ENCODE results near the gene DPP7.
A peak's percentile ranks its signal among the peaks of the same experiment; 100 is the strongest.

The DPP7 gene

DNA sequence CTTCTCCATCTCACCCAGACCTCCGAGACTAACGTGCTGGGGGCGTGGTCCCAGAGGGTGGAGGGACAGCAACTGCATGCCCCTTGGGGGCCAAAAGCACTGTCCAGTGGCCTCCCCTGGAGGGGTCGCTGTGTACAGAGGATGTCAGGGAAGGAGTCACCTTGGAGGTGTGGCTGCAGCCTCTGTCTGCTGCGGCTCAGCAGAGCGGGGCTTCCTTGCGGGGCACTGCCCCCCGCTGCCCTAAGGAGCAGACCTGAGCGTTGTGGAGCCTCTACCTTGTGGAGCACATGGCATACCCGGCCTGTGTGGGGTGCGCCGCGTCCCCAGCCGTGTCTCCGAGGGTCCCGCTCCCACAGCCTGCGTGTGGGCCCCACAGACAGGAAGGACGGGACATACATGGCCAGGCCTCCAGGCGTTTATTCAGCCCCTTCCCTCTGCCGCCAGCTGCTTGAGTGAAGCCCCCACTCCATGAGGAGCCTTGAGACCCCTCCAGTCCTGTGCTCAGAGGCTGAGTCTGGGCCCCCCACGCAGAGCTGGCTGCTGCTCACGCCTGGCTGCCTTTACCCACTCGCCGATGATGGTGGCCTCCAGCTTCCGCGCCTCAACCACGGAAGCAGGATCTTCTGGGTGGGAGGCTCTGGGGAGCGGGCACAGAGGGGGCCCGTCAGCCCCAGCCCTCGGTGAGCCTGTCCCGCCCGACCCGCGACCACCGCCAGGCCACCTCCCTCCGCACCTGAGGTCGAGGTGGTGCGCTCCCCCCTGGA lies 4.2 kb downstream of the DPP7 start:
- DNase-seq = no peak

DNA sequence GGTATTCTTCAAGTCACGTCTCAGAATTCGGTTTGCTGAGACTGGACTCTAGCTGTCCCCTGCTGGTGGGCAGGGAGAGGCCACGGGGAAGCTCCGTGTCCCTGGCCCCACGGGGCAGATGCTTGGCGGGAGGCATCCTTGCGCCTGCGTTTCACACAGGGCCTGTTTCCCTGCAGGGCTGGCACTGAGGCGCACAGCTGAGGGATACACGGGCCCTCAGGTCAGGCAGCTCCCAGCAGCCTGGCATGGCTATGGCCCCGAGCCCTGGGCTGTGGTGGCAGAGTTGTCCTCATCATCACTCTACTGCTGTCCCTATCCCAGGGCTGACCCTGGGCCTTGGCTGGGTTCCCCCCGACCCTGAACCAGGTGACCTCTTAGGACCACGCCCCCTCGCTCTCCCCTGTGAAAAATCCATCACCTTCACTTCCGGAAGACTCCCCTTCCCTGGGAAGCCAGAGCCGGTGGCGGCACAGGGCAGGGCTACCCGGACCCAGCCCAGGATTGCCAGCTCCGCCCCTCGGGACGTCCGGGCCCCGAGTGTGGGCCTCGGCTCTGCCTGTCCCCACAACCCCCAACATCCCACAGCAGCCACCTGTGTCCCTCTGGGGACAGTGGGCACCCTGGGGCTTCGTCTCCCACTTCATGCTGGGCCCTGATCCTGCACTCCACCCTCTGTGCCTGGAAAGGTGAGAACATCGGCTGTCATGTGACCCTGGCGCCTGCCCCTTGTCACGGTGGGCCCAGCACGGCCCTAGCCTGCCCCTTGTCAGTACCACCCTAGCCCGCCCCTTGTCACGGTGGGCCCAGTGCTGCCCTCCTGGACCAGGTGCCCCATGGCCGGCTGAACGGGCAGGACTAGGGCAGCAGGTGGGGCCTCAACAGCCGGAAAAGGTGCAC lies 5.0 kb downstream of the DPP7 start:
- peak; percentile 5 for DNase-seq

DNA sequence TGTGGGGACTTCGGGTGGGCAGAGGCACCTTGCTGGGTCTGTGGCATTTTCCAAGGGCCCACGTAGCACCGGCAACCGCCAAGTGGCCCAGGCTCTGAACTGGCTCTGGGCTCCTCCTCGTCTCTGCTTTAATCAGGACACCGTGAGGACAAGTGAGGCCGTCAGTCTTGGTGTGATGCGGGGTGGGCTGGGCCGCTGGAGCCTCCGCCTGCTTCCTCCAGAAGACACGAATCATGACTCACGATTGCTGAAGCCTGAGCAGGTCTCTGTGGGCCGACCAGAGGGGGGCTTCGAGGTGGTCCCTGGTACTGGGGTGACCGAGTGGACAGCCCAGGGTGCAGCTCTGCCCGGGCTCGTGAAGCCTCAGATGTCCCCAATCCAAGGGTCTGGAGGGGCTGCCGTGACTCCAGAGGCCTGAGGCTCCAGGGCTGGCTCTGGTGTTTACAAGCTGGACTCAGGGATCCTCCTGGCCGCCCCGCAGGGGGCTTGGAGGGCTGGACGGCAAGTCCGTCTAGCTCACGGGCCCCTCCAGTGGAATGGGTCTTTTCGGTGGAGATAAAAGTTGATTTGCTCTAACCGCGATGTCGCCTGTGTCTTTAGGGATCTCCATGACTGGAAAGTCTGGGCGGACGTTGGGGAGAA lies 5.8 kb downstream of the DPP7 start:
- peak; percentile 11 for DNase-seq

- DNase-seq = peak; percentile 11
Measured at GRCh38 chr9:137107982-137108381, 6.6 kb downstream of the DPP7 start.

DNA sequence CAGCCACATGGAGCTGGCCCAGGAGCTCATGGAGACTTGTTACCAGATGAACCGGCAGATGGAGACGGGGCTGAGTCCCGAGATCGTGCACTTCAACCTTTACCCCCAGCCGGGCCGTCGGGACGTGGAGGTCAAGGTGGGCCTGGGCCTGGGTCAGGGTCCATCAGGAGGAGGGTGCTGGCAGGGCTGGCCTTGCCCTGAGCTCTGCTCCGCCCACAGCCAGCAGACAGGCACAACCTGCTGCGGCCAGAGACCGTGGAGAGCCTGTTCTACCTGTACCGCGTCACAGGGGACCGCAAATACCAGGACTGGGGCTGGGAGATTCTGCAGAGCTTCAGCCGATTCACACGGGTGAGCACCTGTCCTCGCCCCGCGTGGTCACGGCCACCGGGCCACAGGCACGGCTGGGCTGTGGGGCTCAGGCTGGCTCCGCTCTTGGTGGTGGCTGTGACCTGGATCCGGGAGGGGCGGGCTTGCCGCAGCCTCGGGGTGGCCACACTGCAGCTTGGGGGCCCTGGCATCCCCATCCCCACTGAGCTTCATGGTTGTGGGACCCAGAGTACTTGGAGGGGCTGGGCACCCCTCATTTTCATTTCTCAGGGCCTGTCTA lies 7.1 kb downstream of the DPP7 start:
- DNase-seq = no peak

DNA sequence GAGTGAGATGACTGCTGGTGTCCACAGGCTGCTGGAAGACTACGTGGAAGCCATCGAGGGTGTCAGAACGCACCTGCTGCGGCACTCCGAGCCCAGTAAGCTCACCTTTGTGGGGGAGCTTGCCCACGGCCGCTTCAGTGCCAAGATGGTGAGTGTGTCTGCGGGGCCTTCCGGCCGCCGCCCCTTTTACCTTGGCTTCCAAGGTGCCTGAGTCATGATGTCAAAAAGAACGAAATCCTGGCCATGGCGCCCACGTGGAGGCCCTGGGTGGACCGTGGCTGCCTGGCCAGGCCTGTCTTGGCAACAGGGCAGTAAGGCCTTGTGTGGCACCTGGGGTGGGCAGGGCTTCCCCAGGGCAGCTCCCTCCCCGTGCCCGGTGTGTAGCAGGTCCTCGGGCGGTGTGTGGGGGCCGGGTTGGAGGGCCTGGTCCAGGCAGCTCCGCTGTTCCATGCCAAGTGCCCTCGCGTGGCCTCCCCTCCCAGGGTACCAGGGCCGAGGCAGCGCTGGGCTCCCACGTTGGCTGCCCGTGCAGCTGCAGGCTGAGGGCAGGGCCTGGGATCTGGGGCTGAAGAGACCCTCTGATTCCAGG lies 7.8 kb downstream of the DPP7 start:
- DNase-seq = no peak

GRCh38 chr9:137105814-137106661 lies 8.5 kb downstream of the DPP7 start:
- no peak for DNase-seq

GRCh38 chr9:137103206-137103999 lies 11.1 kb downstream of the DPP7 start:
- no peak for DNase-seq

DNA sequence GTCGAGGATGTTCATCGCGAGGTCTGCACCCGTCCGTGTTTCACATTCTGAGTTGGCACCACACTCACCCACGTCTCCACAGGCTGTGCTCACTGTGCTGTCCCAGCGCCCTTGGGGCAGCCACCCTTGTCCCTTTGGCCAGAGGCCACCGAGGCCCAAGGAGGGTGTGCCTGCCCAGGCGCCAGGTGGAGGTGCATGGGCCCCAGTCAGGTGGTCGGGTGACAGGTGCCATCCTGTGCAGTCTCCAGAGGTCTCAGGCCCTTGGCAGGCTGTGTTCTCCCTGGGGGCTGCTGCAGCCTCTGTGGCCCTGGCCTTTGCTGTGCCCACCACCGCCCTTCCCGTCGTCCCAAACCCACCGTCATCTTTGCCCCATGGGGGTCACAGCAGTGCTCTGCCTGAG lies 15.3 kb downstream of the DPP7 start:
- DNase-seq = no peak

DNA sequence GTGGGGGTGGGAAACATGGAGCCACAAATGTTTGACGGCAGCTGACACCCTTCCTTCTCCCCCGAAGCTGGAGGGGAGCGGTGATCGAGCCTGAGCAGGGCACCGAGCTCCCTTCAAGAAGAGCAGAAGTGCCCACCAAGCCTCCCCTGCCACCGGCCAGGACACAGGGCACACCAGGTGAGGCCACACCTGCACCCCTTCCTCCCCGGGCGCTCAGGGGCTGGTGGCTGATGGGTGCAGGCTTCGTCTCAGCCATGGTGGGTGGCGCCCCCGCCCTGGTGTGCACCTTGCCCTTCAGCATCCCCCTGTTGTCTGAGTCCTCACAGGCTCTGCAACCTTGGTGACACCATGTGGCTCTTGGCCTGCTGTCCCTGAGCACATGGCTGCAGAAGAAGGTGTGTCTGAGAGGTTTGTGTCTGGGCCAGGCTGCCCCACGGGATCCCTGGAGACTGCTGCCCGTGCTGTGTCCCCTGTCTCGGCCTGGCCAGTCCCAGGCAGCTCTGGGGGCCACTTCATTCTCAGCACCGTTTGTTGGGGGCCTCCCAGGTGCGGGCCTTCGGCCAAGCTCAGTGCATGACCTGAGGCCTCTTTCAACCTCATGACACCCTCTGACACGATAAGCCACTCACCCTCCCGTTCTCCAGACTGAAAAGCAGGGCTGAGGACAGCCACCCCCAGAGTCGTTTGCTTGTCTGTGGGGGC lies 16.6 kb downstream of the DPP7 start:
- DNase-seq = no peak

GRCh38 chr9:137096785-137097546 lies 17.6 kb downstream of the DPP7 start:
- DNase-seq = no peak

GRCh38 chr9:137095664-137096517 lies 18.6 kb downstream of the DPP7 start:
- peak; percentile 92 for DNase-seq

DNA sequence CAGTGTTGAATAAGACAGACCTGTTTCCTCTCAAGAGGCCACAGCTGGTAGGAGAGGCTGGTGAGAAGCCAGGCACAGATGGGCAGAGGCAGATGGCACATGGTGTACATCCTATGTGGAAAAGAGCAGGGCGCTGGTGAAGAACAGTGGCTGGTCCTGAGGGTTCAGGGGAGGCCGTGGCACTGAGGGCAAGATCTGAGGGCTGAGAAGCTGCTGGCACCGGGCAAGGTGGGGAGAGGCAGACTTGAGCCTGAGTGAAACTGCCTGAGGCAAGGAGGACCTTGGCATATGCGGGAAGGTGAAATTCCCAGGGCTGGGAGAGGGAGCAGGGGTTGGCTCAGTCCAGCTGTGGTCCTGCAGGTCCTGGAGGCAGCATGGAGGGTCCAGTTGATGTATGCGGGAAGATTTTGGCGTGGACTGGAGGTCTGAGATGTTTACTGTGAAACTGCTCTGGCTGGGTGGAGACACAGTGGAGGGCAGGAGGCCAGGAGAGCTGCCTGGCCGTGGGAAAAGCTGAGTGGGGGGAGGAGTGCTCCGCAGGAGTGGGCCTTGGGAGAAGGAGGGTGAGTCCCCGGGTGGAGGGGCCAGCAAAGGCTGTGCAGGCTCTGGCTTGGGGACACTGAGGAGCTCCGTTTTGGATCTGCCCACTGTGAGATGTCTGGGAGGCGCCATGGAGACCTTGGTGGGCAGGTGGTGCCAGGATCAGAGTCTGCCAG lies 25.1 kb downstream of the DPP7 start:
- no peak for DNase-seq

DNA sequence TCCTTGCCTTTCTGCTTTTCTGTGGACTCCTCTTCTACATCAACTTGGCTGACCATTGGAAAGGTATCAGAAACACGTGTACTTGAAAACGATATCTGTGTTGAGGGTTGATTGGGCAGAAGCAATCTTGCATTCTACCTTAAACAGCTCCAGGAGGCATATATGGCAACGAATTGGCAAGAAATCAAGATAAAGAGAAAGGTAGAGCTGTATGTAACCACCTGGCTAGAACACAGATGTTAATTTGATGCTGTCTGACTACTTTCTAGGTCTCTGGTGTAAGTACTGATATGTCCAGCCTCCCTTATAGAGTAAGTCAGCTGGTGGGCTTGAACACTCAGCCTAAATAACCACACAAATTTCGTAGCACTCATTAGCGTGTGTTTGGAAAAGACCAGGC lies 26.4 kb downstream of the DPP7 start:
- no peak for DNase-seq

GRCh38 chr9:137087409-137087925 lies 27.1 kb downstream of the DPP7 start:
- no peak for DNase-seq

DNA sequence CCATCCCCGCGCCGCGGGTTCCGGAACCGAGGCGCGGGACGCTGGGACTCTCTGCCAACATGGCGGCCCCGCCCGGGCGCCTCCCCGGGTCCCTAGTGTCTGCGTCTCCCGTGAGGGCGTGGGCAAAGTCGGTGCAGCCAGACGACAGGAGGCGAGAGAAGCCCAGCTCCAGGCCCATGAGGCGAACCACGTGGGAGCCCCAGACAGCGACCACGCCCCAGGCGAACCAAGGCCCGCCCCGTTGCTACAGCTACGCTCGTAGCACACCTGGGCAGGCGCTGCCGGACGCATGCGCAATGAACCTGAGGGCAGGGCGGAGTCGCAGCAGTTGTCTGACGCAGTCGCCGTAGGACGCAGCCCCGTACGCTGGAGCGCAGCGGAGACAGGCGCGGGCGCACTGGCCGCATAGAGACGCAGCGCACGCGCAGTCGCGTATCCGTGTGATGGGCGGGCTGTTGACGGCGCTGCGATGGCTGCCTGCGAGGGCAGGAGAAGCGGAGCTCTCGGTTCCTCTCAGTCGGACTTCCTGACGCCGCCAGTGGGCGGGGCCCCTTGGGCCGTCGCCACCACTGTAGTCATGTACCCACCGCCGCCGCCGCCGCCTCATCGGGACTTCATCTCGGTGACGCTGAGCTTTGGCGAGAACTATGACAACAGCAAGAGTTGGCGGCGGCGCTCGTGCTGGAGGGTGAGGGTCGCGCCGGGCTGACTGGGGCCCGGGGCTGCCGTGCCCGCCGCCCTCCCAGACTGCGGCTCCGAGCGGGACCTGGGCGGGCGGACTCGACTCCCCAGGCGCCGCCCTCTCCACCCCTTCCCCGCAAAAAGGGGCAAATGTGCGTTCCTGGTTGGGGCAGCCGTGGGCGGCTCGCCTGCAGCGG lies 27.8 kb downstream of the DPP7 start, which contains the start of gene MAN1B1:
TSS of gene MAN1B1 (plus strand) at position 455 of the 878 bp plus-strand sequence. CDS start at position 470, 15 bp downstream.
- peak; percentile 100 for DNase-seq
